Hindlimb muscle (tissue), 1 donor: ENCODE measurements around the gene RAET1L. TPM values are rescaled to one million over a fixed set of nuclear protein-coding genes. Genes with fewer than 3 reads are reported as not detected.
"Not testable (repeated sequence)": the region's sequence is repeated elsewhere in the genome, so short reads cannot be mapped to it uniquely, and the experiment has no call there.

Experiments used
- DNase-seq: peaks from one replicate; pipeline ENCODE4 v3.0.0-alpha.2; 2013
- polyA plus RNA-seq: library from polyadenylated mRNA; unstranded; fragments of 120-200 nt; gene quantifications from one replicate; pipeline ENCODE4 v1.2.1, GENCODE V29; 2013; ENCODE audit not compliant: insufficient read length

RAET1L gene
- polyA plus RNA-seq, 1 donor: not detected

DNA sequence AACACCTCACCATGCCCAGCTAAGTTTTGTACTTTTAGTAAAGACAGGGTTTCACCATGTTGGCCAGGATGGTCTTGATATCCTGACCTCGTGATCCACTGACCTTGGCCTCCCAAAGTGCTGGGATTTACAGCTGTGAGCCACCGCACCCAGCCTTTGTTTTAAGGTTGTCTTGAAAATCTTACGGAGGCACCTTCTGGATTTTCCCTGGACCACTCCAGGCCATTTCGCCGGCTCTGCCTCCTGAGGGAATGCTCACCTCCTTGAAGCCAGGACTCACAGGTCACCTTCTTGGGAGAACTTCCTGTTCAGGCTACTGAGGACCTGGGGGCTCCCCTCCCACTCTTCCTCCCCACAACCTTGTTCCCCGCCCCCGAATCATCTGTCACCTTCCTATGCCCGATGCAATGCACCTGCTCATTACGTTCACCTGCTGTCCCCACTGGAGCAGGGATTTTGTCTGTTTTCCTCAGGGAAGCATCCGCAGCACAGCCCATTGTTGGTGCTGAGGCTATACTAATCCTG is 19.4 kb upstream of the RAET1L start:
- no peak for DNase-seq

DNA sequence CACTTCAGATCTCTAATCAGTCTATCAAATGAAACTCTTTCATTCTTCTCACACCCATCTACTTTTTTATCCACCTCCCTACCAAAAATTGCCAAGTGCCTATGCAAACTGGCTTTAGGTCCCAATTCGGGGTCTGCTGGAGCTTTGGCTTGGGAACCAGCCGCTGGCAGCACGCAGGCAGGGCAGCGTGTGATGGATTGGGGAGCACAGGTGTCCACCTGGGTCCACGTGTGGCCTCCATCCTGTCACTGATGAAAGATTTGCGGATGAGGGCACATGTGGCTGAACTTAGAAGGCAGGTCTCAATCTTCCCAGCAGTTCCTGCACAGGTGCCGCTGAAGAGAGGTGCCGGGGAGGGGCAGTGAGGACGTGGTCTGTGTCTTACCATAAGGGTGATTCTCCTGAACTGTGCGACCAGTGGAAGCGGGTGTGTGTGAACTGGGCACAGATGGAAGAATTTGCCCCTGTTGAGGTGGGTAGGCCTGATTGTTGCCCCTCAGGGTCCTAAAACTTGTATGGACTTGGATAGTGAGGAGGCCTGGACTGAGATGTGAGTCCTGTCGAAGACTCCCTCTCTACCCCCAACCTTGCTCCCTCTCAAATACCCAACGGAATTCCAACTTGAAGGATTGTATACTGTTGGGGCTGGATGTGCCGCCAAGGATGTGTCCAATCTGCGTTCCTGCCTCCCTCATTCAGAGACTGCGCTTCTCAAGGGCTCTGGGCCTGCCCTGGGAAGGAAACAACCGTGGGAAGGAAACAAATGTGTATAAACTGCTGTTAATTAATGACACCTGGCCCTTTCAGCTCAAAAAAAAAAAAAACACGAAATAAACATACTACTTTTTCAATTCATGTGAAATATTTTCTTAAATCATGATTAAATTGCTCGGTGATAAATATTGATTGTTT is 18.4 kb upstream of the RAET1L start:
- no peak for DNase-seq

DNA sequence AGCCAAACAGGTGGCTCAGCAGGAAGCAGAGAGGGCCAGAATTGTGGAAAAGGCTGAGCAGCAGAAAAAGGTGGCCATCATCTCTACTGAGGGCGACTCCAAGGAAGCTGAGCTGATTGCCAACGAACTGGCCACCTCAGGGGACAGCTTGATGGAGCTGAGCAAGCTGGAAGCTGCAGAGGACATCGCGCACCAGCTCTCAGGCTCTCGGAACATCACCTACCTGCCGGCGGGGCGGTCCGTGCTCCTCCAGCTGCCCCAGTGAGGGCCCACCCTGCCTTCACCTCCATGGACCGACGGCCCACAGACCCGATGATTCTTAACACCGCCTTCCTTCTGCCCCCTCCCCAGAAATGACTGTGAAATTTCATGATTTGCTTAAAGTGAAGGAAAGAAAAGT is 17.8 kb upstream of the RAET1L start:
- DNase-seq: no peak

DNA sequence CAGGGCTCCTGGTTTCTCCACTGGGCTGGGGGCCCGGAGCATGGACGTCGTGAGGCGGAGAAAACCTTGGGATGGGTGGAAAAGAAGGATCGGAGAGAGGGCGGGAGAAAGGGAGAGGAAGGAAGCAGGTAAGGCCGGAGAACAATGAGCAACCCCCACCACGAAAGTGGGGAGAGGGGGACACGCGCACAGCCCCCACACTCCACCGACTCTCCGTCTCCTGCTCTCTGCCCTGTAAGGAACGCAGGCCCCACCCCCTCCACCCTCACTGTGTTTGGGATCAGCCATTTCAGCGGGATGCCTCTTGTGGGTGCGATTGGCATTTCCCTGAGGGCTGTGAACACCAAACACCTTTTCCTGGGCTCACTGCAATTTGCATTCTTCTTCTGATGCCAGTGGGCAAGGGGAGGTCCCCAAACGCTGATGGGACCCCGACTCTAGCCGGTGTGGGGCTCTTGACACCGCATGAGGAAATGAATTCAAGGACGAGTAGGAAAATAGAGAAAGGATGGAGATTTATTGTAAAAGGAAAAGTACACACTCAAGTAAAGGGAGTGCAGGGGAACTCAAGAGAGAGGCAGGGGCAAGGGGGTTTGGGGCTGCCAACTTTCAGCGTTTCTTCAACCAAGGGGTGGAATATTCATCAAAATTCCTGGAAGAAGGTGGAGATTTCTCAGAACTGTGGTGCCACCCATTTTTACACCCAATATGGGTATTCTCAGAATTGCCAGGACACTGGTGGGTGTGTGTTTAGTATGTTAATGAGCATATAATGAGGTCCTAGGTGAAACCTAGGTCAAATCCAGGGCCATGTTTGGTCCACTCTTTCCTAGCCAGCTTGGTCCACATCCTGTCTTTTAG is 13.1 kb upstream of the RAET1L start:
- DNase-seq: no peak

DNA sequence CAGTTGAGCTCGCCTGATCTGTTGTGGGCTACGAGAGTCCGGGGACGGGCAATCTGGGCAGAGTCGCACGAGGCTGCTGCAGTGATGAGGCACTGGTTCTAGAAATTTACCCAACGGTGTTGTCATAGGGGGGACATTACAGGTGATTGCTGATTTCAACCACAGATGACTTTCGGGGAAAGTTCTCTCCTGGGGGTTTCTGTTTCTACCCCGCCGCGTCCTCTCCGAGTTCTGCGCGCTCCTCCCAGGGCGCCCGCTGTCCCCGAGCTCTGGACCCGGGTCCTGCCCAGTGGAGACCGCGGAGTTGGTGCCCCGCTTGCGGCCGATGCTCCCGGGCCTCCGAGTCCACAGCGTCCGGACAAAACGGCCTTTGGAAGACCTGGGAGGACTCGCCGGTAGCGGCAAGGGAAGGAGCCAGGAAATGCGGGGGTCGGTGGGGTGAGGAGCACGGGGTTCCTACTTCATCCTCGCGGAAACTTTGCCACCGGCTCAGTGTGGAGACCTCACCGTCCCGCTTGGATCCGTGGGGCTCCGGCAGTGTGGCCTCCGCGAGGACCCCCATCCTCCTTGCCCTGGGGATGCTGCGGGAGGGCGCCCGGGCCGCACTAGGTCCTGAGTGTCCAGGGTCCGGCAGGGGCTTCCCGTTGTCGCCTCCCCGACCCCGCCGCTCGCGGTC is 12.3 kb upstream of the RAET1L start:
- no peak for DNase-seq

DNA sequence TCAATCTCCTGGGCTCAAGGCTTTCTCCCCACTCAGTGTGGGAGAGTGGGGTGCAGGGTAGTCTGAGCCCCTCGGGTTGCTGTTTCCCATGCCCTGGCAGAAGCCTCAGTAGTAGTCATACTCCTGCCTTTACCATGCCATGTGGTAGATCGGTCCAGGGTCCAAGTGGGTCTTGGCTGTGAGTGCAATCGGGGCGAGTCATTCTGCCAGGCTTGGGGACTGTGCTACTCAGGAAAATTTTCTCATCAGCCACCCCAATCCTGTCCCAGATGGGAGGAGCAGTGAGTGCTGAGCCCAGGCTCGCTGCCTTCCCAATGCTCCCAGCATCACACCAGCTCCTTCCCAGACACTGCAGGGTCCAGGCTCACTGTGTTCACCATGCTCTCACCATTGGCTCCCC is 10.7 kb upstream of the RAET1L start:
- no peak for DNase-seq

DNA sequence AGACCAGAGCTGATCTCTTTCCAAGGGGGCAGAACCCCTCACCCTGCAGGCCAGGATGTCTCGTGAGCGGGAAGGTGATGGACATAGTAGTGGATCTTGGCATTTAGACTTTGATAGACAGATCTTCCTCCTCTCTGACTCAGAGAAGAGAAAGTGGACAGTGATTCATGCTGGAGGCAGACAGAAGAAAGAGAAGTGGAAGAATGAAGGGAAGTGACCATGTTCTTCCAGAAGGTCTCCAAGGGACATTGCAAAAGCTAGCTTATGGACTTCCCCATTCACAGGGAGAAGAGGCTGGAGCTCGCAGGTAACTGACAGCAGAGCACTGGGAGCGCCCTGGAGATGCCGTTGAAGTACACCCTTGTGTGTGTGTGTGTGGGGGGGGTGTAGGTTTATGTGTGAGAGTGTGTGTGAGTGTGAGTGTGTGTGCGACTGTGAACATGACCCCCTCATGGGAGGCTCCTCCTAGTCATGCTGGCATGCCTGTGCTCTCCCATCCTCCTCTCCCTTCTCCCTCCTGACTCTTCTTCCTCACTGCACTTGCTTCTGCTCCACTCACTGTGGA is 8.0 kb upstream of the RAET1L start:
- DNase-seq: no peak

DNA sequence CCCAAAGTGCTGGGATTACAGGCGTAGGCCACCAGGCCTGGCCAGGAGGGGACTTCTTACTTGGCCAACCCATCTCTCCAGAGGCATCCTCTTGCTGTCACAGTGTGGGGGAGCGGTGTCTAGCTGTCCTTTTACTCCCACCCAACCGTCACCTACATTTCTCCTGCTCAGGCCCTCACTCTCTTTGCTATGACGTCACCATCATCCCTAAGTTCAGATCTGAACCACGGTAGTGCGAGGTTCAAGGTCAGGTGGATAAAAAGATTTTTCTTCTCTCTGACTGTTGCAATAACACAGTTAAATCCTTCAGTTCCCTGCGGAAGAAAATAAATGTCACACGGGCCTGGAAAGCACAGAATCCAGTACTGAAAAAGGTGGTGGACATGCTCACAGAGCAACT is 7.3 kb upstream of the RAET1L start:
- no peak for DNase-seq

DNA sequence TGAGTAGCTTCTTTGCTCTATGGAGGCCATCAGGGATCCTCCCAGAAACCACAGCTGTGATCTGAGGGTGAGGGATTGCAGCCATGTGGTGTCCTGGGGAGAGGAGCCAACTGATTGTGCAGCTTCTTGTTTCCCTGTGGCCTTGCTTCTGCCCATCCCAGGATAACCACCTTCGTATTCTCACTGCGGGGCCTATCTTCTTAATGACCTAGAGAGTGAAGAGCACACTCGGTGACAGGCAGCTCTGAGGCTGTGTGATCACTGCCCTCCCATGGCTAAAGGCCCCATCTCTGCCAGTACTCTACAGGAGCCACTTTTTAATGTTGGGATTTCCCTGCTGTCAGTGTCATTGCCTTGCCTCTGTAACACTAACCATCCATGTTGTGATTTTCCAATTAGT is 5.3 kb upstream of the RAET1L start:
- no peak for DNase-seq

DNA sequence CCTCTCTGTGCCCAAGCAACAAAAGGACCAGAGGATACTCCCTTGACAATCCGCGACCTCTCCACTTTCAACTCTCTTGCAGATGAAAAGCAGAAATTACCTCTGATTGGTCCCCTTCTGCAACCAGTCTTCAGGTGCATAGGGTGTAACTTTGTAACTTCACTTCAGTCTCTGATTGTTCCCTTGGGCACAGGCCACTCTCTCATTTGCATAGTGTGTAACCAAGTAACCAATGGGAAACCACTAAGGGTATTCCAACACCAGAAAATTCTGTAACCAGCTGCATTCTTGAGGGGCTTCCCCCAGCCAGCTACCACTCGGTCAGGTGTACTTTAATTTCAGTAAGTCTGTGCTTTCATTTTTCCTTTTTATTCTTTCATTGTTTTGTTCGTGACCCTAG is 4.4 kb upstream of the RAET1L start:
- DNase-seq: no peak

DNA sequence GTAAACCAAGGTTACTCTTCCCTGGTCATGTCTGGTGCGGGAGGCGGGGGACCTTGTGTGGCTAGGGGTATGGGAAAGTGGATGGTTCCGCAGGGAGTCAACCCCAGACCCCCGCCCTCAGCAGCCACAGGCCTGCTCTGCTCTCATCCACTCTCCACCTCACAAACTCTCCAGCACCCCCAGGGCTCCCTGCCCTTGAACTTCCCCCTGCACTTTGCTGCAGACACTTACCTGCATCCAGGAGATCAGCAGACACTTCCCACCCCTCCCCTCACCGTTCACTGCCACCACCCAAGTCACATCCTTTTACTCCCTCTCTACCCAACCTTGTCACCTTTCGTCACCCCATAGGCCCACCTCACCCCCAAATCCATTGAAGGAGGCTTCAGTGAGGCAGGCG is 3.9 kb upstream of the RAET1L start:
- no peak for DNase-seq

DNA sequence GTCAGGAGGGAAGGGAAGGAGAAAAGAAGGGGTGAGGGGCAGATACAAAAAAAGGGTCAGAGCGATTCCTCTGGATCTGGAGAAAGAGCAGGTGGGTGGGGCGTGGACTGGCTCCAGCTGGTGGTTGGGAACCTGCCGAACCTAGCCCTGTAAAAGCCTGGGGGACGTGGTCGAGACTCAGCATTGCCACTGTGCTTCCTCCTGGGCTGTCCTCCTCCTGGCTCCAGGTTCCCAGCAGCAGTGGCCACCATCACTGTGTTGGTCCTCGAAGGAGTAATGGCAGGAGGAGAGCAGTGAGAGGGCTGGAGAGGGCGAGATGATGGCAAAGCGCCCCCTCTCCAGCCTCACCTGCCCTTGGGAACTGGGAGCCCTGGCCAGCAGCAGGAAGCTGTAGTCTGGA is 3.5 kb upstream of the RAET1L start:
- DNase-seq: no peak

DNA sequence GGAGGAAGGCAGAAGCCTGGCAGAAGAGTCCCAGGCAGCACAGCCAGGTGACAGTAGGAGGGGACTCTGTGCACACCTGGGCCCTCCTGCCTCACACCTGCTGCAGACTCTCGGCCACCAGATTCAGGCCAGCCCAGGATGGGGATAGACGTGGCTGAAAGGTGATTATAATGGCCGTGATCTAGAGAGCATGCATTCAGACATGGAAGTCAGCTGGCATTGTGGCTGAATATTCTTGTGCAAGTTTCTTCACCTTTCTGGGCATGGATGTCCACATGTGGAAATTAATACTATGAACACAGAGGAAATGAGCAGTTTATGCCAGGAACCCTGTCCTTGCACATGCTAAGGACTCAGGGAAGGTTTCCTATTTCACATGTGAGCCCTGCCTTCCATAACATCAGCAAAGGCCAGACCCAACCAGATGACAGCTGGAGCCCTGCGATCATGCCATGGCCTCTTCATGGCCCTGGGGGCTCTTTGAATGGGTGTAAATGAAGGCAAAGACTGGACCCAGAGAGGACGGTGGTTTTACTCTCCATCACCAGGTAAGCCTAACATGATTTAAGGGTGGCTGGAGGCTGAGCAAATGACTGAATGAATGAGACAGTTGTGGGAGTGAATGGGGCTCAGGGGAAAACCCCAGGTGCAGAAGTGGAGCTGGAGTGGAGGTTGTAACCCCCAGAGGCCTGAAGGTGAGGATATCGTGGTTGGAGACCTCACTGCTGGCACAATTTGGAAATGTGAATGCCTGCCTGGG is 2.7 kb upstream of the RAET1L start:
- no peak for DNase-seq

DNA sequence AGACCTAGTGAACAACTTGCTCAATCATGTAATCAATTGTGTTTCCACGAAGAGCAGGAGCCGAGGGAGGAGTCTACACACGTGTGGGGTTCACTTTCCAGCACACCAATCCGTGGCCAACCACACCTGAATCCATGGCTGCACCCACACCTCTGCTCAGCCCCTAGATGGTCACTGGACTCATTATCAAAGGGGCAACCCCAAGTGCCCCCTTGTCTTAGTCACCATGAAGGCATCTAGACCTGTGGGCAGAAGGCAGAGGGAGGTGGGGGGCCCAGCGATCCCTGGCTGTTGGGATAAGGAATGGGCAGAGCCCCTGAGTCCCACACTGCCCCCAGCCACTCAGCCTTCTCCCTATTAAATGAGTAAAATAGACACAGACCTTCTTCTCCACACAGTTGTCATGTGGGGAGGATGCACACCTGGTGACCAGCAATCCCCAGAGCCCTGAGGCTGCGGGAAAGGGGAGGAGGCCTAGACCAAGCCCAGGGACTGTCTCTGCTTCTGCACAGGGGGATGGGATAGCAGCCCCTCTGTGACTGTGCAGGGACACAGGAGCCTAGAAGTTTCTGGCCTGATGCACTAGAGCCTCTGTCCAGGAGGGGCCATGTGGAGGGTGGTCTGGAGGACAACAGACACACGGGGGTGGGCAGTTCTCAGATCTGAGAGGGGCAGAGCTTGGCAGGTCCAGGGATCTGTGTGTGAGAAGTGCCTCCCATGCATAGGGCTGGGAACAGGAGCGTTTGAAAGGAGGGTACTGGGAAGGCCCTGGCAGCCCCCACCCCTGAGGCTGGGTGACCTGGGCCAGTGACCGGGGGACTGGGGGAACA is 1.9 kb upstream of the RAET1L start:
- no peak for DNase-seq

DNA sequence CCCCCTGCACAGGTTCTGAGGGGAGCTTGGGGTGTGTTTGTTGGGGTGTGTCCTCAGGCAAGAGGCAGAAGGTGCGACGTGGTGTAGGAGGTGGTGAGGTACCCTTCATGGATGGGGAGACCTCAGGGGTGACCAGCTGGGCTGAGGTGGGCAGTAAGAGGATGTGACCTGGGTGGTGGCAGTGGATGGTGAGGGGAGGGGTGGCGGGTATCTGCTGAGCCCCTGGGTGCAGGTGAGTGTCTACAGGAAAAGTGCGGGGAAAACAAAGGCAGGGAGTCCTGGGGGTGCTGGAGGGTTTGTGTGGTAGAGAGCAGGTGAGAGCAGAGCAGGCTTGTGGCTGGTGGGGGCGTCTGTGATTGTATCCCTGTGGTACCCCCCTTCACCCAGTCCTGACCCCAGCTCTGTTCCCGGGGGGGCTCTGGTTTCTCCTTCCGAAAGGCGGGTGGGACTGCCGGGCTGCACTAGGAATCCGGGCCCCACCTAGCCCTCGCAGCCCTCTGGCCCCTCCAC is 631 bp downstream of the RAET1L start:
- no peak for DNase-seq

DNA sequence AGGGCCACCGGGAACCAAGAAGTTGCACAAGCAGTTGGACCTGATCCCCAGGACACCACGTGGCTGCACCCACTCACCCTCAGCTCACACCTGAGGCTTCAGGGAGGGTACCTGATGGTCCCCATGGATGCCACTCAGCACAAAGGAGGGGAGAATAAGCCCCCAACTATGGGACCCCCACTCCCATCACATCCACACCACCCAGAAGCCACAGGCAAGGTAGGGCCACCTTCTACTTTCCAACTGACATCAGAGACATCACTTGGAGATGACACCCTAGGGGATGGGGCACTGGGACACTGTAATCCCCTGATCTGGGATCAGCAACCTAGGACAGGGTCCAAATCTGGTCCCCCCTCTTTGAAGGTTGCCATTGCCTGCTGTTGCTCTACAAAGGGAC is 1.3 kb downstream of the RAET1L start:
- not testable (repeated sequence) for DNase-seq

DNA sequence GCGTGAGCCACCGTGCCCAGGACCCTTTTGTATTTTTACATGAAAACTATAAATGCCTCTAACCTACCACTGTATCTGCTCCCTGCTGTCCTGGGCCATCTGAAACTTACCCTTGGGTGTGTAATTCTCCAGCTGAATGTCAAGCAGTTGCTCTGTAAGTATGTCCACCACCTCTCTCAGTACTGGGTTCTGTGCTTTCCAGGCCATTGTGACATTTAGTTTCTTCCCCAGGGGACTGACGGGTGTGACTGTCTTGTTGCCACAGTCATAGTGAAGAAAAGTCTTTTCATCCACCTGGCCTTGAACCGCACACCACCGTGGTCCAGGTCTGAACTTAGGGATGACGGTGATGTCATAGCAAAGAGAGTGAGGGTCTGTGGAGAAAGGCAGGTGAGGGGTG is 3.5 kb downstream of the RAET1L start:
- DNase-seq: not testable (repeated sequence)

DNA sequence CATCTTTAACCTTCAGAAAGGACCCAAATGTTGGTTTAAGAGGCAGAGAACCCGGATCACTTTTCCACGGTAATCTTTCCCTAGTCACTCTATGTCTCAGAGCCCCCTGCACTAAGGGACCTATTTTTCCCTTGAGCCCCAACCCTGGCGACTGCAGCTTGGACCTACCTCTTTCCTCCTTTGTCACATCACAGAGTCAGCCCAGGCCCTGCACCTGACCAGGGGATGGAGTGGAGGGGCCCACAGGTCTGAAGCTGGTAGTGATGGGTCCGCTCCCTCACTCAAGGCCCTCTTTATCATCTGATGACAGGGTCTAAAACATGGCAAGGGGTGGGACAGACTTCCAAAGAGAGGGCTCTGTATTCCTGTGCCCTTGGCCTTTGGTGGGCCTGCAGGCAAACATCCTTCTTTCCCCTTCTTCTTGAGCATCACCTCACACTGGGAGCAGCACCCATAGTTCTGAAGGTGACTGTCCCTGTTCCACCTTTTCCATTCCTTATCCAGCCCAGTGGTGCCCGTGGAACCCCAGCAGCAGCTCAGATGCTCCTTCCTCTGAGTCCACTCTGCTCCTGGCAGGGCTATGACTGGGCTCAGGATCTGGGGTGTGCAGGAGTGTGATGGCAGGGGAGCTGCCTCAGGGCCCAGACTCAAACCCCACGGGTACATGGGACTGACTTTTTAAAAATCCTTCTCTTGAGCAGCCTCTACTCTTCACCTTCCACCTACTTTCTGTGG is 6.3 kb downstream of the RAET1L start:
- no peak for DNase-seq

DNA sequence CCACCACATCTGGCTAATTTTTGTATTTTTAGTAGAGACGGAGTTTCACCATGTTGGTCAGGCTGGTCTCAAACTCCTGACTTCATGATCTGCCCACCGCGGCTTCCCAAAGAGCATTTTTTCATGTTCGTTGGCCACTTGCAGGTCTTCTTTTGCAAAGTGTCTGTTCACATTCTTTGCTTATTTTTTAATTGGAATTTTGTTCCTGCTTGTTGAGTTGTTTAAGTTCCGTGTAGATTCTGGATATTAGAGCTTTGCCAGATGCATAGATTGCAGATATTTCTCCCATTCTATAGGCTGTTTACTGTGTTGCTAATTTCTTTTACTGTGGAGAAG is 8.2 kb downstream of the RAET1L start:
- not testable (repeated sequence) for DNase-seq
